ENCODE results near the gene DPYSL5.
"Not testable (repeated sequence)": the region's sequence is repeated elsewhere in the genome, so short reads cannot be mapped to it uniquely, and the experiment has no call there.

Gene DPYSL5

DNA sequence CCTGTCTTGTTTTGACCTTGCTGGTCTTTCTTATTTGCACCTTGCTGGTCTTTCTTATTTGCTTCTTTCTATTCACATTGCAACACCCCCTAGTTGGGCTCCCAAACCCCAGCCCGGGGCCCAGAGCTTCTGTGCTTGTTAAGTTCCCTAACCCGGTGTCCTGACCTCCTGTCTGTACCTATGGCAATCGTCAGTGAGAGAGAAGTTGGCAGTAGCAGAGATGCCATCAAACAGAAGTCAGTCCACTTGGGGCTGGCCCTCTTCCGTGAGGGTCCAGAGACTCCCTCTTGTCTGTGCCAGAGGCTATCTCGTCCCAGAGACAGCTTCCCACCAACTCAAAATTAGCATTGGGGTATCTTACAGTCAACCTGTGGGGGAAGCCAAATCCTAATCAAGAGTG, 55.7 kb downstream of the DPYSL5 start:
- no peak for DNase-seq

GRCh38 chr2:26904839-26905238, 56.9 kb downstream of the DPYSL5 start:
- DNase-seq = no peak

DNA sequence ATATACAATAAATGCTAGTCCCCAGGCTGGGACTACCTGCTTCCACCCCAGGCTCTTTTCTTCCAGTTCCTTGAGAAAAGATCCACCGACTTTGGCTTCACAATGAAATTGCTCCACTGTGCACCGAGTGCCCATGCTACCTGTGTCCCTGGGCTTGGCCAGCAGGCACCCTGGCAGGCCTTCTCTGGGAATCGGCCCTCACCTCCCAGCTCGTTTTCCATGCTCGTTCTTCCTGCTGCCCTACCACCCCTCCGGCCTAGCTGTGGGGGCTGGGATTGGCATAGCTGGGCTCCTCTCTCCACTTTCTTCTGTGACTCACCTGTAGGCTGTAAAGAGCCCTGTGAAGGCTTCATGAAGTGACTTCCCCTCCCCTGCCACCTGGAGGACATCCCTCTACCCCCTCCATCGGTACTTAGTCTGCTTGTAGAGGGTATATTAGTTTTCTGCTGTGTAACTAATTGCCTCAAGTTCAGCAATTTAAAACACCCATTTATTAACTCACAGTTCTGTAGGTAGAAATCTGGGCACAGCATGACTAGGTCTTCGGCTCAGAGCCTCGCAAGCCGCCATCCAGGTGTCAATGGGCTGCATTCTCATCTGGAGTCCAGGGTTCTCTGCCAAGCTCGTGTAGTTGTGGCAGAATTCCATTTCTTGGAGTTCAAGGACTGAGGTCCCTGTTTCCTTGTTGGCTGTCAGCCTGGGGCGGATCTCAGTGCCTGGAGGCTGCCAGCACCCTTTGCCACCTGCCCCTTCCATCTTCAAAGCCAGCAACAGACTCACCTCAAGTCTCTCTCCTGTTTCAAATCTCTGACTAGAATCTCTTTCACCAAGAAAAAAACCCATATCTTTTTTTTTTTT, 57.6 kb downstream of the DPYSL5 start:
- no peak for DNase-seq

- DNase-seq = no peak
Observed at GRCh38 chr2:26907416-26907815, 59.5 kb downstream of the DPYSL5 start.

DNA sequence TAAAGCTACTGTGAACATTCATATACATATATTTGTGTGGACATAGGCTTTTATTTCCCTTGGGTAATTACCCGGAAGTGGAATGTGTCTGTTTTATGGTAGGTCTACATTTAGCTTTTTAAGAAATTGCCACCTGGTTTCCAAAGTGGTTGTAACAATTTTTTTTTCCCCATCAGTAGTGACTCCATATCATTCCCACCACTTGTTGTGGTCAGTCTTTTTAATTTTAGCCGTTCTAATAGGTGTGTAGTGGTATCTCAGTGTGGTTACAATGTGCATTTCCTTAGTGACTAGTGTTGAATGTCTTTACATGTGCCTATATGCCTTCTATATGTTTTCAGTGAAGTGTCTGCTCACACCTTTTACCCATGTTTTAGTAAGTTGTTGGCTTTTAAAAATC, 62.2 kb downstream of the DPYSL5 start:
- no peak for DNase-seq

DNA sequence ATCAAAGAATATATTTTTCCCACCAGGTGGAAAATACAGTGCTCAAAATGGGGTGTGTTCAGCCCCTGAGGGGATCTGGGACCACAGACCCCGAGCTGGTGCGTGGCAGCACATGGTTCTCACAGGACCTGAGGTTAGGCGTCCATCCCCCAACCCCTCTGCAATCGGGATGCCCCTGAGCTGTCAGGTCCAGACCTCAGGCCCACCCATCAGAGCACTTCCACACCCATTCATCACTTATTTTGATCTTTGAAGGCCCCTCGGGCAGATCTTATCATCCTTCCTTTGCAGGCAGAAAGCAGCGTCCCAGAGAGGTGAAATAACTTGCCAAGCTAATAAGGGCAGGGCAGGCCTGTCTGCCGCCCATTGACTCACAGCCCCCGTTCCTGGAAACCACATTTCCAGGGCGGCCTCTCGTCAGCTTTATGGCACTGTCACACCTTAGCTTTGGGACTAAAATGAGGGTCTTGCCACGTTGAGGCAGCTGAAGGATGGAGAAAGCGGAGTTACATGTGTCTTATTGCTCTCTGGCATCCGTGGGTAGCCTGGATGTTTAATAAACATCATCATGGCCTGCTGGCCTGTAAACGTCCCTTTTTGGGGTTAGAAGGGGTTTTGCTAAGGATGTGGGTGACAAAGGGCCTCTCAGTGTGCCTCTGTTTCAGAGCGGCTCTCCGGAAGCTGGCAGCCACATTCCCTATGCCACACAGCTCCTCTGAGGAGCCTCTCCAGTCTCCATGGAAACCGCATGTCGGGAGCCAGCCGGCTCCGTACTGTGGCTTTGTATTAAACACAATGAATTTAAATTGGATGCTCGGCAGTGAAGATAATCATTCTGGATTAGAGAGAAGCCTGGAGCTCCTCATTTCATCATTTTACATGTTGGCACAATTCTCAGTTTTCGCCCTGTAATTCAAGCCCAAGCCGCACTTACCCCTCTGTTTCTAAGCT, 64.3 kb downstream of the DPYSL5 start:
- no peak for DNase-seq

DNA sequence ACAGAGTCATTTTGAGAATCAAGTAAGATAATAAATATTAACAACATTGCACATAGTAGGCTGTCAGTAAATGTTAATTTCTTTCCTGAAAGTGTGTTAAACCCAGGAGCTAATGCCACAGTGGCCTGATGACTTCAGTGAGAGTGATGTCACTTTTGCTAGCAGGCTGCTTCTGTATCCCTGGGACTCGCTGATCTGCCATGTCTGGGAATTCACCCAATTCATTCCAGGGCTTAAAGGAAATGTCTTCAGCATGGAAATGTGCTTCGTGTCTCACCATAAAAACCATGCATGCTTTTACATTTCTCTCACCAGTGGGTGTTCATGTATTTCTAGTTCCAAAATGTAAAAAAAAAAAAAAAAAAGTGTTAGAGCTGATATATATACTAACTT, 65.7 kb downstream of the DPYSL5 start:
- no peak for DNase-seq

- DNase-seq = no peak
Observed at GRCh38 chr2:26913999-26914658, 66.2 kb downstream of the DPYSL5 start.

DNA sequence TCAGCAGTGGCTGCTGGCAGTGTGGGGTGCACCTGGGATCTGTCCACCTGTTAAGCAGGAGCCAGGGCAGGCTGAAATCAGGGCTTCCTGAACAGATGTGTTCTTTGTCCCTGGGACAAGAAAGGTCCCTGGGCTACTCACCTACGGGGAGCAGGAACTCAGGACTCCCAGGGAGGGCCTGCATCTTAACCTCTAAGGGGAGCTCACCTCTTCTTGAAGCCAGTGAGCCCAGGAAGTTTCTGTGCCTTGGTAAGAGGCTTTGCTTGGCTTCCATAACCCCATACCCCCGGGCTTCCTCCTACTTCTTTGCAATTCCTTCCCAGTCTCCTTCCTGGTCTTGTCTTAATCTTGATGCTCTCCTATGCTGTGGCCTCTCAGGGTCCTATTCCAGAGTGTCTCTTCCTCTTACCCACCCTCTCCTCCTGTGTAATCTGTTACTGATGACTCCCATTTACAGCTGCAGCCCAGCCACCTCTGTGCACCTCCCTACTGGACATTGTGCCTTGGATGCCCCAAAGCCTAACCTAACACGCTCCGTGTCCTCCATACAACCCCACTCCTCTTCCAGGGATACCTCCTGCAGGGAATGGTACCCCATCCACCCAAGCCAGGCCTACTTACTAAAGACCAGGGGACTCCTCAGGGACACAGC, 66.9 kb downstream of the DPYSL5 start:
- DNase-seq = no peak

DNA sequence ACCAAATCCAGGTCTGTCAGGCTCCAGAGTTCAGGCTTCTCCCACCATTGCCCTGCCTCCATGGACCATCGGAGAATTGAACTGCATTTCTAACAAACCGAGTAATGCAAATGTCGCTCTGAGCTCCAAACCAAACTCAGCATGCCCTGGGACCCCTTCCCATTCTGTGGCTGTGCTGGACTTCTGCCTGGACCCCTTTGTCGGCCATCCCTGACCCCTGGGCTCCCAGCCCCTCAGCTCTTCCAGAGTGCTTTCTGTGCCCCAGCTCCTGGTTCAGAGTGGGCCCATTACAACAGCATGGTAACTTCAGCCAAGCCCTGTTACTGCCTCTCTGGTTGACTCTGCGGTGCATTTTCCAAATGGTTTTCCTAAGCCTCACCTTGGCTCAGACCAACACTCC, 67.4 kb downstream of the DPYSL5 start:
- DNase-seq = no peak

- DNase-seq = no peak
Observed at GRCh38 chr2:26916128-26916692, 68.3 kb downstream of the DPYSL5 start.

GRCh38 chr2:26917135-26917836, 69.4 kb downstream of the DPYSL5 start:
- DNase-seq = no peak

DNA sequence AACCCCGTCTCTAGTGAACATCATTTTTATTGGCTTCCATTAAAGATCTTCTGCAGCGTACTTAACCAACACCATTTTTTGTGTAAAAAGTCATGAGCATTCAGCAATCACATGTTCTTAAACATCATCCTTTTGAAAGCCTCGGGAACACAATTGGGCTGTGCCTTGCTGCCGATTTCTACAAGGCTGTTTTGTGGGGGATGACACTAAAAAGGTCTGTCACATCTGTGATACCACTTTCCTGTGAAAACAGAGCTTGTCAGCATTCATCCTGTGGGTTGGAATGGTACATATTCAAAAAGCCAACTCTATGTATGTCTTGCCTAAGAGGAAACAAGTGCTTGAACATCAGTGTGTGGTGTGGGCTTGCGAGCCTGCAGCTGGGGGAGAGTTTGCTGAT, 73.4 kb downstream of the DPYSL5 start:
- DNase-seq = no peak

DNA sequence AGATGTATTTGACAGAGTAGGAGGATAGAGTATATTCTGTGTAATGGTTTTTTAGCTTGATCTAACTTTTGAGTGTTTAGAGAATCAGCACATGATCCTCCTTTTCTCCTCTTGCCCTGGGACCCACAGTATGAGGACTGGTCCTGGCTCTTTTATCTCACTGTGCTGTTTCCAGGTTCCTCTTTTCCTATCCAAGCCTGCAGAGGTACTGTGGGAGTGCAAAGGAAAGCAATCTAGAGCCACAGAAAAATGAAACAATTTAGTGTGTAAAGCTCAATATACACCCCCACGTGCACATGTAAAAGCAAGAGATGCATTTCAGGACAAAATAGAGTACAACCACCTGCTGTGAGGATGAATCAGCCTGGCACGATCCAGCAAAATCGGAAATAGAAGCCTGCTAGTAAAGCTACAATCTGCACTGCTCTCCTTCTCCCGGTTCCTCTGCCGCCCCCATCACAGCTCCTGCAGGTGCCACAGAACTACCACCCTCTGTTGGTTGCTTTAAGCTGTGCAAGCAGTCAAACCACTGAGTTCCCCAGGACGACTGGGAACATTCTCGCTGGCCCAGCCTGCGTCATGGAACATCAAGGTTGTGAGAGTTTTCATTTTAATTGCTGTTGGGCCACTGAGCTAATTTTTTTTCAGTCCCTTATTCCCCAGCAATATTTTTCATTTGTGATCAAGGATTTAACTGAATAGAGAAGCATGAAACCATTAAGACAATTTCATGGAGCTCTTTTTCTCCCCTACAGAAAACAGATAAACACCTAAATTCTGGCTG, 74.7 kb downstream of the DPYSL5 start:
- DNase-seq = peak; percentile 2 to 30 (median 6)

DNA sequence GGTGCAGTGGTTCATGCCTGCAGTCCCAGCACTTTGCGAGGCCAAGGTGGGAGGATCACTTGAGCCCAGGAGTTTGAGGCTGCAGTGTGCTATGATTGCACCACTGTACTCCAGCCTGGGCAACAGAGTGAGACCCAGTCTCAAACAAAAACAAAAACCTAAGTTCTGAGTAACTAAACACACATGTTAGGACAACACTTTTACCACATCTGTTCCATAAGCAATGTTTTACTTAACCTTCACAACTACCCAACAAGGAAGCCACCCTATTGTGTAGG, 75.2 kb downstream of the DPYSL5 start:
- DNase-seq = not testable (repeated sequence)

- no peak for DNase-seq
Observed at GRCh38 chr2:26924731-26925099, 76.8 kb downstream of the DPYSL5 start.

GRCh38 chr2:26925100-26925791, 77.3 kb downstream of the DPYSL5 start:
- no peak for DNase-seq

DNA sequence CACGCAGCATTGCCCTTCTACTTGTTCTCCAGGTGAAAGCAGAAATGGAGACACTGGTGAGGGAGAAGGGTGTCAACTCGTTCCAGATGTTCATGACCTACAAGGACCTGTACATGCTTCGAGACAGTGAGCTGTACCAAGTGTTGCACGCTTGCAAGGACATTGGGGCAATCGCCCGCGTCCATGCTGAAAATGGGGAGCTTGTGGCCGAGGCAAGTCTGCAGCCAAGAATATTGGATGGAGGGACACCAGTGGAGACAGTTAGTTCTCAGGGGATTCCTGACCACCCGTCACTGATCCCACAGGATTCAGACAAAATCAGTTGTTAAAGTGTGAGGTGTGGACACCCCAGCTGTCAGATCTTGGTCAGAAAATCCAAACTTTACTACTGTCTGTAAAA, 79.3 kb downstream of the DPYSL5 start:
- DNase-seq = no peak

- no peak for DNase-seq
Observed at GRCh38 chr2:26932974-26933373, 85.0 kb downstream of the DPYSL5 start.

Measured in stimulated activated naive CD4-positive, alpha-beta T cell (primary cell).